Activated T-cell treated with anti-CD3 and anti-CD28 coated beads, Interleukin-2, amount 50 U/mL, for 24 hours (primary cell): Measurements from ENCODE around the gene SORCS1.

Experiments
- DNase-seq: peaks from one replicate; pipeline ENCODE4 v3.0.0-alpha.2; 2020
- H3K27ac Mint-ChIP-seq: 2 replicates; pipeline ENCODE4 v1.8.0; 2020; ENCODE audit warnings: mild to moderate bottlenecking, mixed read lengths
- H3K27me3 Mint-ChIP-seq: 2 replicates; pipeline ENCODE4 v1.8.0; 2020; ENCODE audit warnings: mixed read lengths
- H3K36me3 Mint-ChIP-seq: 2 replicates; pipeline ENCODE4 v1.8.0; 2020; ENCODE audit warnings: low read depth, mixed read lengths
- H3K4me1 Mint-ChIP-seq: 2 replicates; pipeline ENCODE4 v1.8.0; 2020; ENCODE audit warnings: low read depth, mixed read lengths
- H3K4me3 Mint-ChIP-seq: 2 replicates; pipeline ENCODE4 v1.8.0; 2020; ENCODE audit warnings: mild to moderate bottlenecking, moderate library complexity, mixed read lengths
- H3K9me3 Mint-ChIP-seq: 2 replicates; pipeline ENCODE4 v1.8.0; 2020; ENCODE audit warnings: mixed read lengths

SORCS1 gene

GRCh38 chr10:106908225-106908624 lies 256.3 kb downstream of the SORCS1 start:
- H3K4me3 Mint-ChIP-seq, result no peak overlapping the region
- H3K27me3 Mint-ChIP-seq, result no peaks in the 10 kb centered on the region
- H3K4me1 Mint-ChIP-seq, result no peaks in the 10 kb centered on the region
- no peak overlapping the region for H3K27ac Mint-ChIP-seq
- DNase-seq, result no peak
- no peaks in the 10 kb centered on the region for H3K36me3 Mint-ChIP-seq
- H3K9me3 Mint-ChIP-seq, result peaks cover 9% of the 10 kb centered on the region

GRCh38 chr10:106904209-106904608 lies 260.3 kb downstream of the SORCS1 start:
- Mint-ChIP-seq H3K27me3 (no peaks in the 10 kb centered on the region), H3K36me3 (no peaks in the 10 kb centered on the region), H3K4me3 (no peak overlapping the region), H3K9me3 (peaks cover 5% of the 10 kb centered on the region), H3K27ac (no peak overlapping the region), H3K4me1 (no peaks in the 10 kb centered on the region)
- no peak for DNase-seq

- no peak for DNase-seq
- Mint-ChIP-seq H3K4me3 (no peak overlapping the region), H3K27me3 (no peaks in the 10 kb centered on the region), H3K36me3 (no peaks in the 10 kb centered on the region), H3K9me3 (peaks cover 7% of the 10 kb centered on the region), H3K4me1 (no peaks in the 10 kb centered on the region), H3K27ac (no peak overlapping the region)
Observed at GRCh38 chr10:106903180-106903579, 261.3 kb downstream of the SORCS1 start.

- no peak overlapping the region for H3K27ac Mint-ChIP-seq
- no peak overlapping the region for H3K4me3 Mint-ChIP-seq
- no peaks in the 10 kb centered on the region for H3K4me1 Mint-ChIP-seq
- no peaks in the 10 kb centered on the region for H3K36me3 Mint-ChIP-seq
- no peaks in the 10 kb centered on the region for H3K27me3 Mint-ChIP-seq
- peaks cover 6% of the 10 kb centered on the region for H3K9me3 Mint-ChIP-seq
- no peak for DNase-seq
Observed at GRCh38 chr10:106900016-106900652, 264.4 kb downstream of the SORCS1 start.

- H3K36me3 Mint-ChIP-seq, result no peaks in the 10 kb centered on the region
- H3K4me3 Mint-ChIP-seq, result no peak overlapping the region
- H3K4me1 Mint-ChIP-seq, result no peaks in the 10 kb centered on the region
- no peak overlapping the region for H3K27ac Mint-ChIP-seq
- H3K27me3 Mint-ChIP-seq, result no peaks in the 10 kb centered on the region
- no peak for DNase-seq
- peaks cover 6% of the 10 kb centered on the region for H3K9me3 Mint-ChIP-seq
Observed at GRCh38 chr10:106898446-106898845, 266.1 kb downstream of the SORCS1 start.

- Mint-ChIP-seq H3K4me1 (no peaks in the 10 kb centered on the region), H3K27me3 (no peaks in the 10 kb centered on the region), H3K27ac (no peak overlapping the region), H3K9me3 (peaks cover 6% of the 10 kb centered on the region), H3K4me3 (no peak overlapping the region), H3K36me3 (no peaks in the 10 kb centered on the region)
- no peak for DNase-seq
Observed at GRCh38 chr10:106897719-106898118, 266.8 kb downstream of the SORCS1 start.

GRCh38 chr10:106894692-106895091 lies 269.8 kb downstream of the SORCS1 start:
- Mint-ChIP-seq H3K27me3 (no peaks in the 10 kb centered on the region), H3K27ac (no peak overlapping the region), H3K4me1 (no peaks in the 10 kb centered on the region), H3K4me3 (no peak overlapping the region), H3K9me3 (peaks cover 10% of the 10 kb centered on the region), H3K36me3 (no peaks in the 10 kb centered on the region)
- no peak for DNase-seq

- H3K27ac Mint-ChIP-seq, result no peak overlapping the region
- peaks cover 15% of the 10 kb centered on the region for H3K9me3 Mint-ChIP-seq
- no peak overlapping the region for H3K4me3 Mint-ChIP-seq
- no peaks in the 10 kb centered on the region for H3K27me3 Mint-ChIP-seq
- H3K36me3 Mint-ChIP-seq, result no peaks in the 10 kb centered on the region
- no peaks in the 10 kb centered on the region for H3K4me1 Mint-ChIP-seq
- DNase-seq, result no peak
Observed at GRCh38 chr10:106877574-106877973, 286.9 kb downstream of the SORCS1 start.

- no peak for DNase-seq
- H3K9me3 Mint-ChIP-seq, result peaks cover 17% of the 10 kb centered on the region
- H3K4me3 Mint-ChIP-seq, result no peak overlapping the region
- no peaks in the 10 kb centered on the region for H3K4me1 Mint-ChIP-seq
- no peak overlapping the region for H3K27ac Mint-ChIP-seq
- H3K27me3 Mint-ChIP-seq, result no peaks in the 10 kb centered on the region
- H3K36me3 Mint-ChIP-seq, result no peaks in the 10 kb centered on the region
Observed at GRCh38 chr10:106874604-106874889, 290.0 kb downstream of the SORCS1 start.

- H3K27me3 Mint-ChIP-seq, result no peaks in the 10 kb centered on the region
- no peaks in the 10 kb centered on the region for H3K36me3 Mint-ChIP-seq
- no peak overlapping the region for H3K27ac Mint-ChIP-seq
- H3K4me1 Mint-ChIP-seq, result no peaks in the 10 kb centered on the region
- peaks cover 15% of the 10 kb centered on the region for H3K9me3 Mint-ChIP-seq
- no peak for DNase-seq
- no peak overlapping the region for H3K4me3 Mint-ChIP-seq
Observed at GRCh38 chr10:106873770-106874603, 290.5 kb downstream of the SORCS1 start.

- Mint-ChIP-seq H3K9me3 (peaks cover 20% of the 10 kb centered on the region), H3K27ac (no peak overlapping the region), H3K27me3 (no peaks in the 10 kb centered on the region), H3K4me3 (no peak overlapping the region), H3K36me3 (no peaks in the 10 kb centered on the region), H3K4me1 (no peaks in the 10 kb centered on the region)
- no peak for DNase-seq
Observed at GRCh38 chr10:106872176-106872575, 292.3 kb downstream of the SORCS1 start.

- DNase-seq, result no peak
- Mint-ChIP-seq H3K27me3 (no peaks in the 10 kb centered on the region), H3K36me3 (no peaks in the 10 kb centered on the region), H3K27ac (no peak overlapping the region), H3K4me1 (no peaks in the 10 kb centered on the region), H3K4me3 (no peak overlapping the region), H3K9me3 (peaks cover 14% of the 10 kb centered on the region)
Observed at GRCh38 chr10:106866244-106866845, 298.2 kb downstream of the SORCS1 start.

- Mint-ChIP-seq H3K4me1 (no peaks in the 10 kb centered on the region), H3K27ac (no peak overlapping the region), H3K9me3 (peaks cover 11% of the 10 kb centered on the region), H3K36me3 (no peaks in the 10 kb centered on the region), H3K4me3 (no peak overlapping the region), H3K27me3 (no peaks in the 10 kb centered on the region)
- DNase-seq, result no peak
Observed at GRCh38 chr10:106864031-106864430, 300.5 kb downstream of the SORCS1 start.

- Mint-ChIP-seq H3K4me1 (no peaks in the 10 kb centered on the region), H3K4me3 (no peak overlapping the region), H3K9me3 (peaks cover 14% of the 10 kb centered on the region), H3K36me3 (no peaks in the 10 kb centered on the region), H3K27me3 (no peaks in the 10 kb centered on the region), H3K27ac (no peak overlapping the region)
- no peak for DNase-seq
Observed at GRCh38 chr10:106863549-106863948, 301.0 kb downstream of the SORCS1 start.
